Measurements from ENCODE around the gene GABRD.
"Not testable (repeated sequence)": the region's sequence is repeated elsewhere in the genome, so short reads cannot be mapped to it uniquely, and the experiment has no call there.

GABRD gene

GRCh38 chr1:2019172-2019543, at the start of gene GABRD:
Gene GABRD, plus strand, starts transcription at chr1:2019345. Its CDS starts 79 bp downstream, at chr1:2019424.
- peak; percentile 18 for DNase-seq

GRCh38 chr1:1969505-1969900, 49.6 kb upstream of the GABRD start:
- no peak for DNase-seq

- DNase-seq = no peak
Observed at GRCh38 chr1:1969953-1970716, 49.0 kb upstream of the GABRD start.

GRCh38 chr1:1971017-1971416, 48.1 kb upstream of the GABRD start:
- no peak for DNase-seq

GRCh38 chr1:1971688-1972087, 47.5 kb upstream of the GABRD start:
- no peak for DNase-seq

GRCh38 chr1:1972976-1973715, 46.0 kb upstream of the GABRD start:
- no peak for DNase-seq

- DNase-seq = no peak
Observed at GRCh38 chr1:1973716-1974642, 45.2 kb upstream of the GABRD start.

GRCh38 chr1:1974834-1975233, 44.3 kb upstream of the GABRD start:
- DNase-seq = no peak

GRCh38 chr1:1975535-1975934, 43.6 kb upstream of the GABRD start:
- no peak for DNase-seq

- DNase-seq = no peak
Observed at GRCh38 chr1:1976031-1976430, 43.1 kb upstream of the GABRD start.

GRCh38 chr1:1978108-1978507, 41.0 kb upstream of the GABRD start:
- no peak for DNase-seq

GRCh38 chr1:1978690-1979481, 40.3 kb upstream of the GABRD start:
- not testable (repeated sequence) for DNase-seq

- DNase-seq = no peak
Observed at GRCh38 chr1:1979482-1980165, 39.5 kb upstream of the GABRD start.

GRCh38 chr1:1980467-1981141, 38.5 kb upstream of the GABRD start:
- no peak for DNase-seq

- no peak for DNase-seq
Observed at GRCh38 chr1:1981142-1981500, 38.0 kb upstream of the GABRD start.

- not testable (repeated sequence) for DNase-seq
Observed at GRCh38 chr1:1981631-1982327, 37.4 kb upstream of the GABRD start.

GRCh38 chr1:1982379-1983232, 36.5 kb upstream of the GABRD start:
- no peak for DNase-seq

GRCh38 chr1:1984560-1985070, 34.5 kb upstream of the GABRD start:
- DNase-seq = no peak

GRCh38 chr1:1985375-1986050, 33.6 kb upstream of the GABRD start:
- no peak for DNase-seq

Data from NCI-H2227 treated with DMSO at 0.1 percent for 48 hours (cell line).